Suprapubic skin (tissue), 4 donors: ENCODE data around the gene HRCT1. TPM values are rescaled to one million over a fixed set of nuclear protein-coding genes. Genes with fewer than 3 reads are reported as not detected.

ENCODE experiments used
- DNase-seq, 2 donors: peaks; one replicate each; pipeline ENCODE4 v3.0.0-alpha.2; 2019; ENCODE audit warnings: low spot score in 2 of 2
- H3K27ac ChIP-seq: fragments of 200-600 bp; sonication (generic); one replicate; pipeline ENCODE4 v1.5.1; 2019
- H3K27me3 ChIP-seq: fragments of 200-600 bp; sonication (generic); one replicate; pipeline ENCODE4 v1.5.1; 2019
- H3K36me3 ChIP-seq: fragments of 200-600 bp; sonication (generic); one replicate; pipeline ENCODE4 v1.5.1; 2019
- H3K4me1 ChIP-seq: fragments of 200-600 bp; sonication (generic); one replicate; pipeline ENCODE4 v1.5.1; 2019
- H3K4me3 ChIP-seq: fragments of 200-600 bp; sonication (generic); one replicate; pipeline ENCODE4 v1.5.1; 2019; ENCODE audit warnings: mild to moderate bottlenecking
- H3K9me3 ChIP-seq: fragments of 200-600 bp; sonication (generic); one replicate; pipeline ENCODE4 v1.5.1; 2019
- EP300 ChIP-seq: sonication (generic); formaldehyde crosslinking; IDR thresholded peaks from one replicate; pipeline ENCODE4 v1.6.1; 2017; ENCODE audit warnings: antibody characterized with exemption
- POLR2A ChIP-seq, 2 donors: fragments of 450-650 bp; IDR thresholded peaks; one replicate each; pipeline ENCODE4 v1.6.1; 2017; ENCODE audit warnings: antibody characterized with exemption in 2 of 2, mild to moderate bottlenecking in 2 of 2, moderate library complexity in 2 of 2
- POLR2AphosphoS5 ChIP-seq, 3 donors: sonication (generic); formaldehyde crosslinking; IDR thresholded peaks; one replicate each; pipeline ENCODE4 v1.6.1; 2017; ENCODE audit warnings: antibody characterized with exemption in 3 of 3
- WGBS: methylation state at CpG from one replicate; pipeline ENCODE4 v1.1.5; 2018; 5-methylcytosine and 5-hydroxymethylcytosine counted together
- total RNA-seq, 4 donors: library from RNA; depleted of rRNA; stranded (reverse); fragments of >200 nt; gene quantifications; one replicate each; pipeline ENCODE4 v1.1.0, GENCODE V29; 2016
- TF ChIP-seq, protein P1 (sequence below), 2 donors: fragments of 200-600 bp in 1 of 2; fragments of 450-650 bp in 1 of 2; sonication (generic) in 1 of 2; IDR thresholded peaks; one replicate each; pipeline ENCODE4 v1.5.1; 2016 to 2019; ENCODE audit warnings: antibody characterized with exemption in 2 of 2, mild to moderate bottlenecking in 1 of 2, moderate library complexity in 1 of 2

HRCT1 gene
- total RNA-seq: 1 to 10 TPM; 1.2 to 5.8 (median 2.9) TPM

DNA sequence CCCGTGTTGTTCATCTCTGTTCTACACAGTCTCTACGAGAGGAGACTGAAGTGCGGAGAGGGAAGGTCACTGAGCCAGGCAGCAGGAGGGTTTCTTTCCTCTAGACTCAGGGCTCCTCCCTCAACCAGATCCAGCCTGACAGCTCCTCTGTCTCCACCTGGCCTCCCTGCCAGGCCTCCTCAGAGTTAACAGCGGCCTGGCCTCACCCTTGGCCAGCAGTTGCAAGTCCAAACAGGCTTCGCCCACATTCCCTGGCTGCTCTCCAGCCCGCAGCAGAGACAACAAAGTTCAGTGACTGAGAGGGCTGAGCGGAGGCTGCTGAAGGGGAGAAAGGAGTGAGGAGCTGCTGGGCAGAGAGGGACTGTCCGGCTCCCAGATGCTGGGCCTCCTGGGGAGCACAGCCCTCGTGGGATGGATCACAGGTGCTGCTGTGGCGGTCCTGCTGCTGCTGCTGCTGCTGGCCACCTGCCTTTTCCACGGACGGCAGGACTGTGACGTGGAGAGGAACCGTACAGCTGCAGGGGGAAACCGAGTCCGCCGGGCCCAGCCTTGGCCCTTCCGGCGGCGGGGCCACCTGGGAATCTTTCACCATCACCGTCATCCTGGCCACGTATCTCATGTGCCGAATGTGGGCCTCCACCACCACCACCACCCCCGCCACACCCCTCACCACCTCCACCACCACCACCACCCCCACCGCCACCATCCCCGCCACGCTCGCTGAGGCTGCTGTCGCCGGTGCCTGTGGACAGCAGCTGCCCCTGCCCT lies at the start of gene HRCT1:
HRCT1 (plus strand) TSS at position 291 of the 768 bp plus-strand sequence; CDS start at position 377, 86 bp downstream.
- peak; percentile 94 to 96 for DNase-seq
- H3K4me1 ChIP-seq: peaks cover 75% of the 10 kb centered on the region
- peak within 1 kb of the TSS; percentile 96 for H3K27ac ChIP-seq
- TF ChIP-seq EP300 (no peak), POLR2AphosphoS5 (IDR thresholded peaks at IDR 0.05) (peak in 2 of 3 donors; percentile 58 to 89)
- H3K4me3 ChIP-seq: peak within 1 kb of the TSS; percentile 41
- peaks cover 3% of the 10 kb centered on the region for H3K27me3 ChIP-seq
- no peaks in the 10 kb centered on the region for H3K36me3 ChIP-seq
- 44% methylated on average over 17 of the region's 30 CpGs for WGBS
- no peaks in the 10 kb centered on the region for H3K9me3 ChIP-seq

DNA sequence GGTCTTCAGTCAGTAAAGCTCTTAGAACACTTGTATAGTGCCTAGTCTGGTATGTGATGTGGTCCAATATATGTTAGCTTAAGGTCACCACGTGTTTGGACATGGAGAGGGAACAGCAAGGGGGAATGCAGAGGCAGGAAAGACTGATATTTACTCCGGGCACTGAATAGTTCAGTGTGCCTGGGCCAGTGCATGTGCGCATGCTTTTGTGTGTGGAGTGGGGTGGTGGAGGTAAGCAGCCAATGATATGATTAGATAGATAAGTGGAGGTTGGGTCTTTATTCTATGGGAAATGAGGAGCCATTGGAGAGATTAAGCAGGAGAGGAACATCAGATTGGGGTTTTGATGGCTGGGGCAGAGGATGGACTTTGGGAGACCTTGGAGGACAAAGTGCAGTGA lies 49.8 kb upstream of the HRCT1 start:
- 77% methylated on average over 3 of the region's 3 CpGs for WGBS
- no peak for DNase-seq
- H3K27ac ChIP-seq: no peak overlapping the region
- H3K9me3 ChIP-seq: no peaks in the 10 kb centered on the region
- peaks cover 6% of the 10 kb centered on the region for H3K36me3 ChIP-seq
- TF ChIP-seq POLR2A (IDR thresholded peaks at IDR 0.05) (no peak), POLR2AphosphoS5 (IDR thresholded peaks at IDR 0.05) (no peak), EP300 (no peak)
- TF ChIP-seq, protein P1, sequence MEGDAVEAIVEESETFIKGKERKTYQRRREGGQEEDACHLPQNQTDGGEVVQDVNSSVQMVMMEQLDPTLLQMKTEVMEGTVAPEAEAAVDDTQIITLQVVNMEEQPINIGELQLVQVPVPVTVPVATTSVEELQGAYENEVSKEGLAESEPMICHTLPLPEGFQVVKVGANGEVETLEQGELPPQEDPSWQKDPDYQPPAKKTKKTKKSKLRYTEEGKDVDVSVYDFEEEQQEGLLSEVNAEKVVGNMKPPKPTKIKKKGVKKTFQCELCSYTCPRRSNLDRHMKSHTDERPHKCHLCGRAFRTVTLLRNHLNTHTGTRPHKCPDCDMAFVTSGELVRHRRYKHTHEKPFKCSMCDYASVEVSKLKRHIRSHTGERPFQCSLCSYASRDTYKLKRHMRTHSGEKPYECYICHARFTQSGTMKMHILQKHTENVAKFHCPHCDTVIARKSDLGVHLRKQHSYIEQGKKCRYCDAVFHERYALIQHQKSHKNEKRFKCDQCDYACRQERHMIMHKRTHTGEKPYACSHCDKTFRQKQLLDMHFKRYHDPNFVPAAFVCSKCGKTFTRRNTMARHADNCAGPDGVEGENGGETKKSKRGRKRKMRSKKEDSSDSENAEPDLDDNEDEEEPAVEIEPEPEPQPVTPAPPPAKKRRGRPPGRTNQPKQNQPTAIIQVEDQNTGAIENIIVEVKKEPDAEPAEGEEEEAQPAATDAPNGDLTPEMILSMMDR (IDR thresholded peaks at IDR 0.05): no peak
- H3K27me3 ChIP-seq: peaks cover 2% of the 10 kb centered on the region
- H3K4me3 ChIP-seq: no peak overlapping the region
- peaks cover 3% of the 10 kb centered on the region for H3K4me1 ChIP-seq

DNA sequence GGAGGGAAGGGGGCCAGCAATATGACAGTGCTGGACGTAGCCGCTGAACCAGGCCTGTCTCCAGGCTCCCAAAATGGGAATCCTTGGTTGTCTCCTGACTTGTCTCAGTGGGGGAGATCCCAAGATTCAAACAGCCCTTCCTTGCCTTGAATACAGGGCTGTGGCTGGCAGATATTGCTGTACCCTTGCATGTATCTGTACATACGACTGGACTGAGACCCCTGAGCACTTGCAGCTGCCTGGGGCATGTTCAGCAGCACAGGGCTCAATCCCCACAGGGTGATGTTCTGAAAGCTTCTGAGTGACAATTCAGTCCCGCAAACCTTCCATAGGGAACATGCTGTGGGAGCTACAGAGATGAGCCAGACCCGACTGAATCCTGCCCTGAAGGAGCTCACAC lies 49.1 kb upstream of the HRCT1 start:
- Histone ChIP-seq H3K27ac (no peak overlapping the region), H3K36me3 (peaks cover 6% of the 10 kb centered on the region), H3K9me3 (no peaks in the 10 kb centered on the region), H3K4me1 (peaks cover 3% of the 10 kb centered on the region), H3K4me3 (no peak overlapping the region), H3K27me3 (peaks cover 8% of the 10 kb centered on the region)
- TF ChIP-seq, protein P1 (IDR thresholded peaks at IDR 0.05): no peak
- TF ChIP-seq POLR2AphosphoS5 (IDR thresholded peaks at IDR 0.05): no peak
- no peak for TF ChIP-seq POLR2A (IDR thresholded peaks at IDR 0.05)
- TF ChIP-seq EP300: no peak
- no peak for DNase-seq
- 93% methylated on average over 5 of the region's 5 CpGs for WGBS

DNA sequence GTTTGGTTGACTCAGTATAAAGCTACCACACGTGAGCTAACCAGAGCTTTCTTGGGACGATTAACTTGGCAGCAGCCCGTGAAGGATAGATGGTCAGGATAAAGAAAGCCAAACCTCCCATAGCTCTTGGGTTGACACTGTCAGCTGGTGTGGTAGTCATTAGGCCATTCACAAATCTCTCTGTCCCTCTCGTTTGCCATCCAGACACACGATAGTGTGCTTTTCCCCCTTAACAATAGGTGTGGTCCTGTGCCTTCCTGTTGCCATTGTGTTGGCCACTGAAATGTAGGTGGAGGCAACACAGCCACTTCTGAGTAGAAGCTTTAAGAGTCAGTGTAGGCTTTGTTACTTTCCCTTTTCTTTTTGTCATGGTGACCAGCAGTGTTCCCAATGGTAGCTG lies 47.5 kb upstream of the HRCT1 start:
- Histone ChIP-seq H3K4me1 (peaks cover 3% of the 10 kb centered on the region), H3K27ac (no peak overlapping the region), H3K27me3 (peaks cover 15% of the 10 kb centered on the region), H3K4me3 (no peak overlapping the region), H3K36me3 (no peaks in the 10 kb centered on the region), H3K9me3 (no peaks in the 10 kb centered on the region)
- TF ChIP-seq POLR2A (IDR thresholded peaks at IDR 0.05) (no peak), POLR2AphosphoS5 (IDR thresholded peaks at IDR 0.05) (no peak), EP300 (no peak)
- TF ChIP-seq, protein P1 (IDR thresholded peaks at IDR 0.05): no peak
- 72% methylated on average over 5 of the region's 5 CpGs for WGBS
- DNase-seq: no peak

DNA sequence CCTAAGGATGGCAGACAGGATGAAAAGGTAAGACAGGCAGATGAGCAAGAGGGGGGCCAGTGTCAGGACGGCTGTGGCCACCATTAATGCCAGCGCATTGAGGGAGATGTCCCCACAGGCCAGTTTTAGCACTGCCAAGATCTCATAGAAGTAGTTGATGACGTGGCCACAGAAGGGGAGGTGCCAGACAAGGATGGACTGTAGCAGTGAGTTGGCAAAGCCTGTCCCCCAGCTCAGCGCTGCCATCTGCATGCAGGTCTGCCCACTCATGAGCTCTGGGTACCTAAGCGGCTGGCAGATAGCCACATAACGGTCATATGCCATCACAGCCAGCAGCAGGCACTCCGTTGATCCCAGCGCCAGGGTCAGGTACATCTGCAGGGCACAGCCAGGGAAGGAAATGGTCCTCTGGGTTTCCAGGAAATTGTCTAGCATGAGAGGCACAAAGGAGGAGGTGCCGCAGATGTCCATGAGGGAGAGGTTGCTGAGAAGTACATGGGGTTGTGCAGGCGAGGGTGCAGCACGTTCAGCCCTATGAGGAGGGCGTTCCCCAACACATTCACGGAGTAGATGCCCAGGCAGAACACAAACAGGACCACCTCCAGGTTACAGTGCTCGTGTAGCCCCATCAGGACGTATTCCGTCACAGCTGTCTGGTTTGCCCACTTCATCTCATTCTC lies 46.6 kb upstream of the HRCT1 start:
- no peaks in the 10 kb centered on the region for H3K9me3 ChIP-seq
- peaks cover 3% of the 10 kb centered on the region for H3K4me1 ChIP-seq
- no peak for DNase-seq
- no peak overlapping the region for H3K27ac ChIP-seq
- no peak overlapping the region for H3K4me3 ChIP-seq
- TF ChIP-seq, protein P1 (IDR thresholded peaks at IDR 0.05): no peak
- TF ChIP-seq POLR2AphosphoS5 (IDR thresholded peaks at IDR 0.05): no peak
- no peak for TF ChIP-seq POLR2A (IDR thresholded peaks at IDR 0.05)
- TF ChIP-seq EP300: no peak
- H3K27me3 ChIP-seq: peaks cover 15% of the 10 kb centered on the region
- H3K36me3 ChIP-seq: no peaks in the 10 kb centered on the region
- WGBS: 55% methylated on average over 14 of the region's 16 CpGs
